ENCODE results near the gene CNN2.
"Not testable (repeated sequence)": the region's sequence is repeated elsewhere in the genome, so short reads cannot be mapped to it uniquely, and the experiment has no call there.

Gene CNN2

DNA sequence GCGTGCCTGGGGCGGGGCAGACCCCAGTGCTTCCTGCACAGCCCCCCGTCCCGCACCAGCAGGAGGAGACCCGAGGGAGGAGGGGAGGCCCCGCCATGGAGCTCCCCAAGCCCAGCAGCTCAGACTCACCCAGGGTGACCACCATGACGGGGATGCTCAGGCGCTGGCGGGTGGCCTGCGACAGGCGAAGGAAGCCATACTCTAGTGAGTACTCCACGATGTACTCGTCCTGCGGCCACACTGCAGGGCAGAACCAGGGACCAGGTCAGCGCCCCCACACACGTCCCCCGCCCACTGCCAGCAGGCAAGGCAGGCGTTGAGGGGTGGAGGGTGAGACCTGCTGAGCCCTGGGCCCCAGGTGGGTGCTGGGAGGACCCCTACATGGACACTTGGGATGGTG lies 14.1 kb upstream of the CNN2 start:
- no peak for DNase-seq

- no peak for DNase-seq
Observed at GRCh38 chr19:1013218-1013617, 13.2 kb upstream of the CNN2 start.

GRCh38 chr19:1014161-1015060 lies 12.0 kb upstream of the CNN2 start:
- no peak for DNase-seq

GRCh38 chr19:1015061-1015781 lies 11.2 kb upstream of the CNN2 start:
- DNase-seq: no peak

GRCh38 chr19:1015782-1016646 lies 10.4 kb upstream of the CNN2 start:
- DNase-seq: no peak

GRCh38 chr19:1016647-1017114 lies 9.7 kb upstream of the CNN2 start:
- no peak for DNase-seq

DNA sequence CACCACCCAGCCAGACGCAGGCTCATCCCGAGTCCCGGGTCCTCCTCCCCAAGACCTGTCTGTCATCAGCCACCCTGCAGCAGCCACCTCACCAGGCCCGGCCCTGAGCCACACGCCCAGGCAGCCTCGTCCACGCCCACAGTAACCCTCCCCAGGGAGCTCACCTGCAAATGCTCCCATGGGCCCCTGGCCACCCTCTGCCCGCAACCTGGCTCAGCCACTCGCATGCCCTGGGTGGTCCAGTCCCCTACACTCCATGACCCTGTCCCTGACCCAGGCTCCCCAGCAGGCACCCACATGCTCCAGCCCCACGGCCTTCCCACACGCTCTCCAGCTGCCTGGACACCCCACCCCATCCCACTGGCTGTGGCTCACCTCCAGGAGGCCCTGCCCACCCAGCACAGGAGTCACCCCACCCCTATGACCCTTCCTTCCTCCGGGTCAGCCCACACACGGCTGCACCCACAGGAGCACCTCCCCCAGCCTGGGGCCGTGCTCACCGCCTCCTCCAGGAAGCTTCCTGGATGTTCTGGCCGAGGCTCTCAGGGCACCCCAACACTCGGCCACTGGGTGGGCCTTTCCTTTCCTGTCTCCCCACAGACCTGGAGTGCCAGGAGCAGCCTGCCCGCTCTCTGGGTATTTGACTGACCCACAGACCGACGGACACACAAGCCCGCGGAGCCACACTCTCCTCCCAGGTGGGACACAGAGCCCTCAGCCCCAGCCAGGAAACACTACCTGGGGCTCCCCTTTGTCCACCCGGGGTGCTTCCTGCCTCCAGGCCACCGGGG lies 9.1 kb upstream of the CNN2 start:
- no peak for DNase-seq

GRCh38 chr19:1017906-1018305 lies 8.5 kb upstream of the CNN2 start:
- no peak for DNase-seq

DNA sequence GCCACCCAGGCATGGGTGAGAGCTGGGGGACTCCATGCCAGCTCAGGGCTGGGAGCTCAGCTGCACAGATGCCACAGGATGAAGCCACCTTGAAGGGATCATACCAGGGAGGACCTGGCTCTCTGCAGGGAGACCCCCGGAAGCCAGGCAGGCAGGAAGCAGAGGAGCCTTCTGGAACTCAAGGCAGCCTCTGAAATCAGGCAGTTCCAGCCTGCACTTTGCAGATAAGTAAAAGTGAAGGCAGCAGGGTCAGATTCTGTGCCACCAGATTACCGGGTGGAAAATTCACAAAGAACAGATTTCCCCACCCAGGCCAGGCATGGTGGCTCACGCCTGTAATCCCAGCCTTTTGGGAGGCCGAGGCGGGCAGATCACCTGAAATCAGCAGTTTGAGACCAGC lies 8.0 kb upstream of the CNN2 start:
- no peak for DNase-seq

GRCh38 chr19:1018932-1019615 lies 7.3 kb upstream of the CNN2 start:
- DNase-seq: no peak

DNA sequence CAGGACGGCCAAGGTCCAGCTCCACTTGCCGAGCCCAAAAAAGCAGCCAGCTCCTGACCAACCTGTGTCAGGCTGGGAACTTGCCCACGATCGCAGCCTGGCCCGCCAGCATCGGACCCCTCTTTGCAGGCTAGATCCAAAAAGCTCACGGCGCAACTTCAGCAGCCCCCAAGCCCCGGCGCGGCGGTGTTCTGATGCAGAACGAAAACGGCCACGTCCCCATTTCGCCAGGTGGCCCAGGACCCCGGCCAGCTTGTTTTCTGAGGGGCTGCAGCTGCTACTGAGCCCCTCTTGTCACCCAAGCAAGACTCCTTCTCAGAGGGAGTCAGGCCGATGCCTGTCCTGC lies 6.8 kb upstream of the CNN2 start:
- no peak for DNase-seq

DNA sequence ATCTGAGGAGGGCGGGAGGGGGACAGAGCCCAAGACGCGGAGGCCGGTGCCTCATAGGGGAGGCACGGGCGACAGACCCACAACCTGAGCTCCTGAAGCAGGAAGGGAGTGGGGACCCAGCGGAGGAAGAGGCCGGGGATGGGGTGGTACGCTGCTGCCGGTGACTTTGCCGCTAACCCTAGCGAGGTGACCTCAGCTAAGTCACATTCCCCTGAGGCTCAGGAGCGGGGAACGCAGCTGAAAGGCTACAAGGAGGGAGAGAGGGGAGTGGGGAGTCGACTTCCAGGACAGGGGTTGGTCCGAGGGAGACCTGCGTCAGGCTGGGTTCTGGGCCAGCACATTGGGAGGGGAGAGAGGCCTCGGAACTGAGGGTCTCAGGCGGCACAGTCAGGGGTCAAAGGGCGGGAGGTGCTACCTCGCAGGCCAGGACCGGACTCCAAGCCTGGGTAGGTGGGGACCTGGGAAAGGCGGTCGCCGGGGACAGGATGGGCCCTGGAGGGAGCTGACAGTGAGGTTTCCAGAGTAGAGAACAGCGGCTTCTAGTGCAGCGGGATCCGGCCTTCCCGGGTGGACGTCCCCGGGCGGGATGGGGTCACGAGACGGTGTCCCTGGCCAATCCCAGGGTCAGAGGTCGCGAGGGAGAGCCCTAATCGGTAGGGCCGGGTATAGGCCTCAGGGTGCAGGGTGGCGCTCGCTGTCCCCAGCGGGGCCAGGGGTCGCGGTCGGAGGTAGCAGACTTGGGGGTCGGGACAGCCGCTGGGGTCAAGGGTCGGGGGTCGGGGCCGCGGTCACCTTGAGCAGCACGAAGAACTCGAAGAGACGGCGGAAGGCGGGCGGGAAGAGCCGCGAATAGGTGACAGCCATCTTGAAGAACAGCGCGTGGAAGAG lies 6.2 kb upstream of the CNN2 start:
- DNase-seq: no peak

DNA sequence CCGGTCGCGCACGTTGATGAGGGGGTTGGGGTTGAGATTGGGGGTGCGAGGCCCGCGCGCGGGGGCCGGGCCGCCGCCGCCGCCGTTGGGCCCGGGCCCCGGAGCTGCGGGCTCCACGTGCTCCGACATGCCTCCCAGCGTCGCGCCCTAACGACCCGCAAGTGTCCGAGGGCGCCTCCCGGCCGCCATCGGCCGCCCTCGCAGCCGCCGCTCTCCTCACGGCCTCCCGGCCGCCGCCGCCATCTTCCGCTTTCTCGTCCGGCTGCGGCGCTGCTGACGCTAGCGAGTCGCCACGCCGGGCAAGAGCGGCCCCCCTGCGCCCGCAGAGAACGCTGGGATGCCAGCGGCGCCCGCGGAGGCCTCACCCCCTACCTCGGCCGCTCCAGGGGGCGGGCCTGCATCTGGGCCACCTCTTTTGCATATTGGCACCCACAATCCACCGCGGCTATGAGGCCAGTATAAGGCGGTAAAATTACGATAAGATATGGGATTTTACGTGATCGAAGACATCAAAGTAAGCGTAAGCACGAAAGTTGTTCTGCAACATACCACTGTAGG lies 5.5 kb upstream of the CNN2 start, which contains the start of gene TMEM259:
TMEM259 (minus strand) TSS at position 256 of the 558 bp plus-strand sequence; CDS start at position 129, 127 bp downstream.
- peak; percentile 95 for DNase-seq

GRCh38 chr19:1023883-1024188 lies 2.6 kb upstream of the CNN2 start:
- DNase-seq: not testable (repeated sequence)

DNA sequence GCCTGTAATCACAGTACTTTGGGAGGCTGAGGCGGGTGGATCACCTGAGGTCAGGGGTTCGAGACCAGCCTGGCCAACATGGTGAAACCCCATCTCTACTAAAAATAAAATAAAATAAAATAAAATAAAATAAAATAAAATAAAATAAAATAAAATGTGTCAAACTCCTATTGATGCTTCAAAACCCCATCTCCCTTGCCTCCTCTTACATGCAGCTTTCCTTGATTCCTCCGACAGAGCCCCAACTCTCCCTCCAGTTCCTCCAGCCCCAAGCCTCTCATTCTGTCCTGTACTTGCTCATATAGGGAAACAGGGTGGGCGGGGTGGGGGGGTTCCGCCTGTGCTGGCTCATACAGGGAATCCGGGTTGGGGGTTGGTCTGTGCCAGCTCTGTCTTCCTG lies 1.3 kb upstream of the CNN2 start:
- not testable (repeated sequence) for DNase-seq

GRCh38 chr19:1026783-1027649 lies 608 bp downstream of the CNN2 start:
- no peak for DNase-seq

DNA sequence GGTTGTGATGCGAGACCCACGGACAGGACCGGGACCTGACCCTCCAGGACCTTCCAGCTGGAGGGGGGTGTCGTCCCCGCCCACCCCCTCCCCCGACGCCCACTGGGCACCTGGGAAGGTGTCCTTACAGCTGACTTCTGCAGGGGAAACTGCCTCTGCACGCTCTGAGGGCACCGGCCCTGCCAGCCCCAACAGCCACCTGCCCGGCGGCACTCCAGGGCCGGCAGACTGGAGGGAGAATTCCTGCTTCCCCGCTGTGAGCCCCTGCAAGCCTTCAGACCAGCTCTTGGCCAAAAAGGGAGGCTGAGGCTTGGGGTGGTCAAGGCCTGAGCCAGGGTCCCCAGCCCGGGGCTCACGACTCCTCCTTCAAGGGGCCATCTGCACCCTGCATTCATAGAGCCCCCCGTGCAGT lies 1.2 kb downstream of the CNN2 start:
- no peak for DNase-seq

DNA sequence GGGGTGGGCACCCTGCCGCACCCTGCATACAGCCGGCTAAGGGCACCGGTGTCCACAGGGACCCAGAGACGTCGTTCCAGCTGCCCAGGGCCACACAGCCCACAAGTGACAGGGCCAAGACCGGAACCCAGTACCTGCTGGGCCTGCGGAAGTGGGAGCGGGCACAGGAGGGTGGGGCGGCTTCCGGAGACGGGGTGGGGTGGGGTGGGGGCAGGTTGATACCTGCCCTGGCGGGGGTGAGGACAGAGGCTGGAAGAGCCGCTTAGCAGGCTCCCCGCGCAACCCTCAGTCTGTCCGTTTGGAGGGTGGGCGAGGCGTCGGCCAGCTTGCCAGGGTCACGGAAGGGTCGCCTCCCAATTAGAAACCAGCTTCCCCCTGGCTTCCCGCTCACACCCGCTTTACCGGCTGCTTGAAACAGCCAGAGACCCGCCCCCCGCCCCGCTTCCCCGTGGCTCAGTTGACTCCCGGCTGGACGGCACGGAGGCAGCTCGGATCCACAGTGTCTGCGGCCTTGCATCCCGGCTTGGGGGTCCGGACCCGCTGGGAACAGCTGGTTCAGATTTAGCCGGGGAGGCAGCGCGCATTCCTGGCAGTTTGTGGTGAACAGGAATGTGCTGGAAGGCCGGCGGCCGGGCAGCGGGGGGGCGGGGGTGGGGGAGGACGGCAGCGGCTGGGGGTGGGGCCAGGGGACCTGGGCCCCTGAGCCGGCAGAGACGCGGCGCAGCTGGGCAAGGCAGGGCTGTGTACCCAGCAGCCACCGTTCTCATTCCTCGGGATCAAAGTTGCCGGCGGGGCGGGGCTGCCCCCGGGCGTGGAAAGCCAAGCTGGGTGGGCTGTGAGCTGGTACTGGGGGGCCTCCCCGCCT lies 1.9 kb downstream of the CNN2 start:
- no peak for DNase-seq

Data from DMS79 treated with DMSO at 0.1 percent for 48 hours (cell line).